ENCODE data around the gene MTSS2.

MTSS2 gene

GRCh38 chr16:70714581-70715054 lies 28.8 kb upstream of the MTSS2 start:
- in situ Hi-C loops (cut with HindIII; ENCODE audit: low sequenced_read_pairs) = no loop called here

- in situ Hi-C loops (cut with HindIII; ENCODE audit: low sequenced_read_pairs) = no loop called here
Measured at GRCh38 chr16:70713824-70714223, 28.0 kb upstream of the MTSS2 start.

- in situ Hi-C loops (cut with HindIII; ENCODE audit: low sequenced_read_pairs) = no loop called here
Measured at GRCh38 chr16:70713342-70713741, 27.5 kb upstream of the MTSS2 start.

GRCh38 chr16:70712942-70713341 lies 27.1 kb upstream of the MTSS2 start:
- in situ Hi-C loops (cut with HindIII; ENCODE audit: low sequenced_read_pairs) = no loop called here

- in situ Hi-C loops (cut with HindIII; ENCODE audit: low sequenced_read_pairs) = no loop called here
Measured at GRCh38 chr16:70712359-70712758, 26.5 kb upstream of the MTSS2 start.

- in situ Hi-C loops (cut with HindIII; ENCODE audit: low sequenced_read_pairs) = no loop called here
Measured at GRCh38 chr16:70711211-70712031, 25.6 kb upstream of the MTSS2 start.

- in situ Hi-C loops (cut with HindIII; ENCODE audit: low sequenced_read_pairs) = no loop called here
Measured at GRCh38 chr16:70710422-70711210, 24.8 kb upstream of the MTSS2 start.

GRCh38 chr16:70709942-70710341 lies 24.1 kb upstream of the MTSS2 start:
- in situ Hi-C loops (cut with HindIII; ENCODE audit: low sequenced_read_pairs) = no loop called here

- in situ Hi-C loops (cut with HindIII; ENCODE audit: low sequenced_read_pairs) = no loop called here
Measured at GRCh38 chr16:70709457-70709856, 23.6 kb upstream of the MTSS2 start.

- in situ Hi-C loops (cut with HindIII; ENCODE audit: low sequenced_read_pairs) = no loop called here
Measured at GRCh38 chr16:70708366-70709246, 22.8 kb upstream of the MTSS2 start.

GRCh38 chr16:70706948-70707465 lies 21.2 kb upstream of the MTSS2 start:
- in situ Hi-C loops (cut with HindIII; ENCODE audit: low sequenced_read_pairs) = no loop called here

- in situ Hi-C loops (cut with HindIII; ENCODE audit: low sequenced_read_pairs) = no loop called here
Measured at GRCh38 chr16:70705056-70705455, 19.2 kb upstream of the MTSS2 start.

GRCh38 chr16:70704586-70704985 lies 18.7 kb upstream of the MTSS2 start:
- in situ Hi-C loops (cut with HindIII; ENCODE audit: low sequenced_read_pairs) = no loop called here

GRCh38 chr16:70703835-70704381 lies 18.1 kb upstream of the MTSS2 start:
- in situ Hi-C loops (cut with HindIII; ENCODE audit: low sequenced_read_pairs) = no loop called here

- in situ Hi-C loops (cut with HindIII; ENCODE audit: low sequenced_read_pairs) = no loop called here
Measured at GRCh38 chr16:70703041-70703834, 17.4 kb upstream of the MTSS2 start.

GRCh38 chr16:70702624-70703023 lies 16.8 kb upstream of the MTSS2 start:
- in situ Hi-C loops (cut with HindIII; ENCODE audit: low sequenced_read_pairs) = no loop called here

GRCh38 chr16:70701998-70702397 lies 16.1 kb upstream of the MTSS2 start:
- in situ Hi-C loops (cut with HindIII; ENCODE audit: low sequenced_read_pairs) = no loop called here

- in situ Hi-C loops (cut with HindIII; ENCODE audit: low sequenced_read_pairs) = no loop called here
Measured at GRCh38 chr16:70701596-70701995, 15.7 kb upstream of the MTSS2 start.

- in situ Hi-C loops (cut with HindIII; ENCODE audit: low sequenced_read_pairs) = no loop called here
Measured at GRCh38 chr16:70701036-70701435, 15.2 kb upstream of the MTSS2 start.
